HepG2 (cell line): ENCODE results near the gene MTHFD1L. TPM values are rescaled to one million over a fixed set of nuclear protein-coding genes. Genes with fewer than 3 reads are reported as not detected.

Experiments
- ATAC-seq: fragments of 200-7000 bp; cut with Tn5 transposase; 3 replicates; pipeline ENCODE4 v1.9.1; 2020; ENCODE audit warnings: mild to moderate bottlenecking, moderate library complexity
- BruUV-seq: library from RNA; stranded (reverse); fragments of 400-500 nt; replicated peaks from 2 replicates; lab custom pipeline; 2021; lab: Mats Ljungman, UMichigan
- CTCF ChIA-PET: fragments of 300-600 bp; formaldehyde crosslinking; extraction: SDS; loops from one replicate; lab custom pipeline; 2021; ENCODE audit warnings: low total read pairs, inconsistent platforms, low intra/inter-chr PET ratio; lab: Yijun Ruan, JAX
- POLR2A ChIA-PET: fragments of 350-600 bp; sonication (Branson Sonifier 250); formaldehyde crosslinking; loops from one replicate; lab custom pipeline; 2020; ENCODE audit warnings: antibody characterized with exemption, inconsistent platforms; lab: Yijun Ruan, JAX
- DNase-seq: peaks from one replicate; pipeline ENCODE4 v3.0.0-alpha.2; 2015; ENCODE audit warnings: low spot score
- FAIRE-seq: peaks from 3 replicates; lab custom pipeline; 2011; peaks lifted over from hg19 to GRCh38; lab: Jason Lieb, UNC
- H2AFZ ChIP-seq: one replicate; pipeline ENCODE4 v1.6.1; 2011; ENCODE audit warnings: low read length, inconsistent platforms
- H3K27ac ChIP-seq: fragments of 300-600 bp; 3 replicates; pipeline ENCODE4 v1.8.0; 2011; ENCODE audit warnings: mixed run types, mild to moderate bottlenecking, mixed read lengths, low read length, inconsistent platforms; ENCODE audit not compliant: insufficient read depth; ENCODE audit errors: extremely low read length
- H3K27me3 ChIP-seq, 2 experiments: fragments of 200-600 bp in 1 of 2; 2 replicates in 1 of 2; 3 replicates in 1 of 2; pipeline versions ENCODE4 v1.6.0 to v1.8.0; 2011; ENCODE audit warnings: low read length in 2 of 2, mild to moderate bottlenecking in 2 of 2, moderate library complexity in 2 of 2, inconsistent platforms in 1 of 2; ENCODE audit not compliant: insufficient read depth in 2 of 2, control insufficient read depth in 1 of 2
- H3K36me3 ChIP-seq, 2 experiments: fragments of 200-600 bp in 1 of 2; replicated peaks in 1 of 2; 2 replicates in 1 of 2; 3 replicates in 1 of 2; pipeline versions ENCODE4 v1.5.1 to v1.8.0; 2011; ENCODE audit warnings: low read length in 2 of 2, inconsistent platforms in 1 of 2; ENCODE audit not compliant: insufficient read depth in 2 of 2, control insufficient read depth in 1 of 2
- H3K4me1 ChIP-seq: 2 replicates; pipeline ENCODE4 v1.5.1; 2012; ENCODE audit warnings: low read length, inconsistent platforms; ENCODE audit not compliant: insufficient read depth
- H3K4me2 ChIP-seq: 2 replicates; pipeline ENCODE4 v1.6.0; 2011; ENCODE audit warnings: low read depth, low read length, inconsistent platforms
- H3K4me3 ChIP-seq, 3 experiments: fragments of 200-600 bp in 1 of 3; sonication (generic), shearing (Covaris generic) in 1 of 3; replicated peaks in 1 of 3; 2 replicates each; pipeline ENCODE4 v1.5.1; 2011 to 2016; ENCODE audit warnings: low read length in 3 of 3, inconsistent platforms in 2 of 3, low read depth in 2 of 3, mild to moderate bottlenecking in 2 of 3, control low read depth in 1 of 3, mixed read lengths in 1 of 3; ENCODE audit not compliant: insufficient read depth in 1 of 3
- H3K79me2 ChIP-seq: one replicate; pipeline ENCODE4 v1.6.1; 2011; ENCODE audit warnings: low read length, inconsistent platforms; ENCODE audit not compliant: insufficient read depth
- H3K9ac ChIP-seq: 2 replicates; pipeline ENCODE4 v1.6.0; 2011; ENCODE audit warnings: mild to moderate bottlenecking, low read depth, low read length, inconsistent platforms; ENCODE audit not compliant: insufficient read depth
- H3K9me3 ChIP-seq: 2 replicates; pipeline ENCODE4 v1.5.1; 2012; ENCODE audit warnings: mild to moderate bottlenecking, low read length
- H4K20me1 ChIP-seq: 2 replicates; pipeline ENCODE4 v1.6.0; 2011; ENCODE audit warnings: inconsistent platforms, mild to moderate bottlenecking, low read length, moderate library complexity; ENCODE audit not compliant: insufficient read depth
- GZF1 ChIP-seq: sonication (generic); formaldehyde crosslinking; IDR thresholded peaks from 2 replicates; pipeline ENCODE4 v1.5.1; 2020; ENCODE audit warnings: mild to moderate bottlenecking, missing genetic modification reagents
- MLLT10 ChIP-seq: sonication (generic); formaldehyde crosslinking; IDR thresholded peaks from 2 replicates; pipeline ENCODE4 v1.4.0; 2020; ENCODE audit warnings: missing genetic modification reagents
- PHF20 ChIP-seq: sonication (generic); formaldehyde crosslinking; IDR thresholded peaks from 2 replicates; pipeline ENCODE4 v1.5.0; 2020; ENCODE audit warnings: mild to moderate bottlenecking, missing genetic modification reagents
- ZBTB37 ChIP-seq: sonication (generic); formaldehyde crosslinking; IDR thresholded peaks from 2 replicates; pipeline ENCODE4 v1.4.0; 2020; ENCODE audit warnings: mild to moderate bottlenecking, missing genetic modification reagents
- ZNF430 ChIP-seq: sonication (generic); formaldehyde crosslinking; IDR thresholded peaks from 2 replicates; pipeline ENCODE4 v1.9.0; 2021; ENCODE audit warnings: mild to moderate bottlenecking, missing genetic modification reagents
- ZNF484 ChIP-seq: sonication (generic); formaldehyde crosslinking; IDR thresholded peaks from 2 replicates; pipeline ENCODE4 v1.5.1; 2020; ENCODE audit warnings: mild to moderate bottlenecking, low read depth, missing genetic modification reagents, borderline replicate concordance
- ZNF598 ChIP-seq: sonication (generic); formaldehyde crosslinking; IDR thresholded peaks from 2 replicates; pipeline ENCODE4 v1.5.1; 2020; ENCODE audit warnings: mild to moderate bottlenecking, missing genetic modification reagents, borderline replicate concordance
- ZNF605 ChIP-seq: sonication (generic); formaldehyde crosslinking; IDR thresholded peaks from 2 replicates; pipeline ENCODE4 v1.8.0; 2022; ENCODE audit warnings: mild to moderate bottlenecking, missing genetic modification reagents
- ZSCAN29 ChIP-seq: sonication (generic); formaldehyde crosslinking; conservative IDR thresholded peaks from 2 replicates; pipeline ENCODE4 v1.4.0; 2020; ENCODE audit warnings: mild to moderate bottlenecking, missing genetic modification reagents
- WGBS: methylation state at CpG from one replicate; pipeline ENCODE4 v1.1.6; 2017; ENCODE audit warnings: low lambda C conversion rate; 5-methylcytosine and 5-hydroxymethylcytosine counted together
- in situ Hi-C: cut with HindIII; loops from 2 replicates; pipeline ENCODE4 v1.10.0; 2017; ENCODE audit warnings: low pct_unique_long_range_greater_than_20kb; ENCODE audit not compliant: extremely low pct_ligation_motif_present
- intact Hi-C: fragments of 100-400 bp; cut with micrococcal nuclease; formaldehyde crosslinking; loops from one replicate; pipeline ENCODE4 v1.10.0; 2022; ENCODE audit not compliant: unreplicated experiment
- polyA plus RNA-seq, 8 experiments: library from polyadenylated mRNA; depleted of rRNA in 3 of 8; stranded (reverse) in 7 of 8; unstranded in 1 of 8; fragments of >200 nt; fragmentation: Illumina TruSeq in 4 of 8; extraction: Trizol in 4 of 8; gene quantifications; 2 replicates each; pipeline versions ENCODE4 v1.2.1 to v1.2.3, GENCODE V29; 2011 to 2016; ENCODE audit warnings: low read depth in 4 of 8, missing spikeins in 1 of 8, mixed read lengths in 1 of 8; ENCODE audit not compliant: insufficient read depth in 1 of 8
- total RNA-seq, 5 experiments: library from RNA; depleted of rRNA; stranded (reverse); fragments of >200 nt; fragmentation: Illumina TruSeq; extraction: Trizol; gene quantifications; 2 replicates each; pipeline ENCODE4 v1.2.3, GENCODE V29; 2016; ENCODE audit warnings: low read depth in 1 of 5
- TF ChIP-seq, protein P1 (sequence below): IDR thresholded peaks from 2 replicates; pipeline ENCODE4 v1.6.1; 2016; ENCODE audit warnings: mild to moderate bottlenecking, missing biosample characterization, missing genetic modification reagents
- TF ChIP-seq, protein P2 (sequence below): sonication (generic); formaldehyde crosslinking; IDR thresholded peaks from 2 replicates; pipeline ENCODE4 v1.4.0; 2020; ENCODE audit warnings: low read depth, missing genetic modification reagents

MTHFD1L gene
- total and polyA plus RNA-seq, 2 of the 13 experiments (the other 11 are each of a cell fraction or from before 2014, with no cell fraction given): 24.0 to 39.6 TPM

DNA sequence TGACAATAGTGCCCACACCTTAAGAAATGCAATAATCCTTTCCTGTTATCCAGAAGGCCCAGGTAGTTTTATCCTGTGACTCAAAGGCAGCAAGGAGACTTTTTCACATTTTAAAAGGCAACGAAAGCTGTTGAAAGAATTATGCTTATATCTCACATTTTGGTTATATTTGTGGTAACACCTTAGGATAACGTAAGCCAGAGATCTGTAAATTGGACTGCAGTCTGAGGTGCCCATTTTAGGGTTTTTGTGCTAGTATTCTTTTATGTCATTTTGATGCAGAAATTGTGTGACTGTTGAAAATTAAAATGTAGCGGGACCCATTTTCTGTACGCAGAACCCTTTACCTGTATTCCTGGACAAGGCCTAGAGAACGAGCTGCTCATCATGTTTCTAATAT lies 24.3 kb upstream of the MTHFD1L start:
- in situ Hi-C loops (no loop called here), intact Hi-C loops (no loop called here)
- WGBS: 47% methylated on average over 5 of the region's 5 CpGs
- H3K27ac ChIP-seq: no peak overlapping the region
- FAIRE-seq (no peak), ATAC-seq (no peak), DNase-seq (no peak)
- no peak overlapping the region for H3K4me2 ChIP-seq
- H3K4me1 ChIP-seq: peaks cover 2% of the 10 kb centered on the region
- TF ChIP-seq, protein P1, sequence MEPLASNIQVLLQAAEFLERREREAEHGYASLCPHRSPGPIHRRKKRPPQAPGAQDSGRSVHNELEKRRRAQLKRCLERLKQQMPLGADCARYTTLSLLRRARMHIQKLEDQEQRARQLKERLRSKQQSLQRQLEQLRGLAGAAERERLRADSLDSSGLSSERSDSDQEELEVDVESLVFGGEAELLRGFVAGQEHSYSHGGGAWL: no peak
- no peak for TF ChIP-seq MLLT10
- TF ChIP-seq ZNF605 (CRISPR knock-in tag): no peak
- no peak for TF ChIP-seq ZSCAN29
- TF ChIP-seq ZNF430 (CRISPR knock-in tag): no peak
- no peak for TF ChIP-seq ZBTB37
- TF ChIP-seq ZNF484: no peak
- TF ChIP-seq PHF20: no peak
- TF ChIP-seq ZNF598 (CRISPR knock-in tag): no peak
- no peak for TF ChIP-seq GZF1 (CRISPR knock-in tag)
- TF ChIP-seq, protein P2, sequence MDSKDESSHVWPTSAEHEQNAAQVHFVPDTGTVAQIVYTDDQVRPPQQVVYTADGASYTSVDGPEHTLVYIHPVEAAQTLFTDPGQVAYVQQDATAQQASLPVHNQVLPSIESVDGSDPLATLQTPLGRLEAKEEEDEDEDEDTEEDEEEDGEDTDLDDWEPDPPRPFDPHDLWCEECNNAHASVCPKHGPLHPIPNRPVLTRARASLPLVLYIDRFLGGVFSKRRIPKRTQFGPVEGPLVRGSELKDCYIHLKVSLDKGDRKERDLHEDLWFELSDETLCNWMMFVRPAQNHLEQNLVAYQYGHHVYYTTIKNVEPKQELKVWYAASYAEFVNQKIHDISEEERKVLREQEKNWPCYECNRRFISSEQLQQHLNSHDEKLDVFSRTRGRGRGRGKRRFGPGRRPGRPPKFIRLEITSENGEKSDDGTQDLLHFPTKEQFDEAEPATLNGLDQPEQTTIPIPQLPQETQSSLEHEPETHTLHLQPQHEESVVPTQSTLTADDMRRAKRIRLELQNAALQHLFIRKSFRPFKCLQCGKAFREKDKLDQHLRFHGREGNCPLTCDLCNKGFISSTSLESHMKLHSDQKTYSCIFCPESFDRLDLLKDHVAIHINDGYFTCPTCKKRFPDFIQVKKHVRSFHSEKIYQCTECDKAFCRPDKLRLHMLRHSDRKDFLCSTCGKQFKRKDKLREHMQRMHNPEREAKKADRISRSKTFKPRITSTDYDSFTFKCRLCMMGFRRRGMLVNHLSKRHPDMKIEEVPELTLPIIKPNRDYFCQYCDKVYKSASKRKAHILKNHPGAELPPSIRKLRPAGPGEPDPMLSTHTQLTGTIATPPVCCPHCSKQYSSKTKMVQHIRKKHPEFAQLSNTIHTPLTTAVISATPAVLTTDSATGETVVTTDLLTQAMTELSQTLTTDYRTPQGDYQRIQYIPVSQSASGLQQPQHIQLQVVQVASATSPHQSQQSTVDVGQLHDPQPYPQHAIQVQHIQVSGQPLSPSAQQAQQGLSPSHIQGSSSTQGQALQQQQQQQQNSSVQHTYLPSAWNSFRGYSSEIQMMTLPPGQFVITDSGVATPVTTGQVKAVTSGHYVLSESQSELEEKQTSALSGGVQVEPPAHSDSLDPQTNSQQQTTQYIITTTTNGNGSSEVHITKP (CRISPR knock-in tag): no peak
- no TSS peak for BruUV-seq
- H3K9ac ChIP-seq: no peak overlapping the region
- H3K4me3 ChIP-seq: no peak overlapping the region
- H3K9me3 ChIP-seq: no peaks in the 10 kb centered on the region
- H3K79me2 ChIP-seq: no peaks in the 10 kb centered on the region
- H2AFZ ChIP-seq: no peak overlapping the region
- ChIA-PET POLR2A (no interaction called here), CTCF (no interaction called here)
- H3K36me3 ChIP-seq: no peaks in the 10 kb centered on the region
- no peaks in the 10 kb centered on the region for H4K20me1 ChIP-seq
- 0 out of 5 replicates have a peak, but pooled peaks cover 0 to 7% of the 10 kb centered on the region in 2 experiments for H3K27me3 ChIP-seq
